A549 (cell line): Measurements from ENCODE around the gene AFMID. TPM values are rescaled to one million over a fixed set of nuclear protein-coding genes. Genes with fewer than 3 reads are reported as not detected.

ENCODE experiments used
- ATAC-seq, 2 experiments: fragments of 200-7000 bp in 1 of 2; fragments of >200 bp in 1 of 2; cut with Nextera tagmentation in 1 of 2; cut with Tn5 transposase in 1 of 2; 3 replicates each; pipeline versions ENCODE4 v1.8.0 to v1.9.1; 2018 to 2020; ENCODE audit warnings: mild to moderate bottlenecking in 1 of 2, moderate library complexity in 1 of 2
- CTCF ChIA-PET: fragments of 300-600 bp; sonication (Branson Sonifier 250); formaldehyde crosslinking; extraction: SDS; loops from one replicate; lab custom pipeline; 2021; ENCODE audit warnings: antibody characterized with exemption, inconsistent platforms; lab: Yijun Ruan, JAX
- POLR2A ChIA-PET: fragments of 350-600 bp; formaldehyde crosslinking; extraction: SDS; loops from one replicate; lab custom pipeline; 2021; ENCODE audit warnings: antibody characterized with exemption, inconsistent platforms; lab: Yijun Ruan, JAX
- DNase-seq, 2 experiments: peaks; one replicate each; pipeline versions ENCODE4 v3.0.0 to v3.0.0-alpha.2; 2011 to 2016; ENCODE audit warnings: low read depth in 1 of 2, low spot score in 1 of 2
- FAIRE-seq: peaks from 2 replicates; lab custom pipeline; 2011; peaks lifted over from hg19 to GRCh38; lab: Jason Lieb, UNC
- H3K27ac ChIP-seq, 2 experiments: fragments of >200 bp; sonication (Bioruptor Twin); formaldehyde crosslinking; 3 replicates each; pipeline ENCODE4 v1.5.1; 2016 to 2017
- H3K4me1 ChIP-seq: fragments of >200 bp; sonication (Bioruptor Twin); formaldehyde crosslinking; 3 replicates; pipeline ENCODE4 v1.6.1; 2016
- H3K4me2 ChIP-seq: fragments of >200 bp; sonication (Bioruptor Twin); formaldehyde crosslinking; 3 replicates; pipeline ENCODE4 v1.6.1; 2016
- H3K4me3 ChIP-seq: fragments of >200 bp; sonication (Bioruptor Twin); formaldehyde crosslinking; 3 replicates; pipeline ENCODE4 v1.5.1; 2016
- H3K9me3 ChIP-seq: fragments of >200 bp; sonication (Bioruptor Twin); formaldehyde crosslinking; 3 replicates; pipeline ENCODE4 v1.6.1; 2016
- CBX2 ChIP-seq: fragments of 200-600 bp; sonication (generic); IDR thresholded peaks from 2 replicates; pipeline ENCODE4 v1.6.1; 2016; ENCODE audit warnings: low read depth, mild to moderate bottlenecking, borderline replicate concordance
- CEBPB ChIP-seq, 2 experiments: fragments of >200 bp in 1 of 2; sonication (Bioruptor Twin) in 1 of 2; formaldehyde crosslinking in 1 of 2; IDR thresholded peaks; 2 replicates each; pipeline ENCODE4 v1.6.1; 2012 to 2016
- CHD2 ChIP-seq: fragments of 150-350 bp; IDR thresholded peaks from 2 replicates; pipeline ENCODE4 v1.6.1; 2014; ENCODE audit warnings: low read length; ENCODE audit not compliant: partially characterized antibody
- FOSB ChIP-seq: fragments of 250-450 bp; sonication (Bioruptor Pico); IDR thresholded peaks from 2 replicates; pipeline ENCODE4 v1.5.0; 2020; ENCODE audit warnings: mild to moderate bottlenecking, moderate library complexity
- FOSL2 ChIP-seq, 2 experiments: fragments of 450-650 bp in 1 of 2; fragments of >200 bp in 1 of 2; sonication (Bioruptor Twin) in 1 of 2; formaldehyde crosslinking; IDR thresholded peaks; 2 replicates each; pipeline versions ENCODE4 v1.5.0 to v1.6.1; 2016 to 2020; ENCODE audit warnings: mild to moderate bottlenecking in 1 of 2, moderate library complexity in 1 of 2
- FOXS1 ChIP-seq: fragments of 250-450 bp; sonication (Bioruptor Pico); IDR thresholded peaks from 2 replicates; pipeline ENCODE4 v1.5.0; 2020; ENCODE audit warnings: mild to moderate bottlenecking, moderate library complexity
- HEYL ChIP-seq: fragments of 250-450 bp; sonication (Bioruptor Pico); IDR thresholded peaks from 2 replicates; pipeline ENCODE4 v1.8.0; 2021; ENCODE audit warnings: mild to moderate bottlenecking, moderate library complexity
- HOXB5 ChIP-seq: fragments of 250-450 bp; sonication (Bioruptor Pico); IDR thresholded peaks from 2 replicates; pipeline ENCODE4 v1.5.0; 2020; ENCODE audit warnings: mild to moderate bottlenecking, moderate library complexity
- JUNB ChIP-seq: fragments of >200 bp; sonication (Bioruptor Twin); formaldehyde crosslinking; IDR thresholded peaks from 2 replicates; pipeline ENCODE4 v1.6.1; 2016
- KDM1A ChIP-seq: fragments of 200-600 bp; sonication (generic); IDR thresholded peaks from 2 replicates; pipeline ENCODE4 v1.6.1; 2016; ENCODE audit warnings: low read depth, mild to moderate bottlenecking
- KDM5A ChIP-seq: fragments of 200-600 bp; sonication (generic); IDR thresholded peaks from 2 replicates; pipeline ENCODE4 v1.6.1; 2016; ENCODE audit warnings: antibody characterized with exemption, mild to moderate bottlenecking
- MAZ ChIP-seq: fragments of 150-350 bp; IDR thresholded peaks from 2 replicates; pipeline ENCODE4 v1.6.1; 2014; ENCODE audit warnings: antibody characterized with exemption, low read depth, low read length, borderline replicate concordance
- MYC ChIP-seq: IDR thresholded peaks from 2 replicates; pipeline ENCODE4 v1.6.1; 2012; ENCODE audit warnings: mild to moderate bottlenecking, inconsistent platforms, low read length, improper control_type of control experiment, borderline replicate concordance
- POLR2A ChIP-seq: IDR thresholded peaks from 2 replicates; pipeline ENCODE4 v1.6.1; 2012; ENCODE audit warnings: mild to moderate bottlenecking, low read length
- POLR2AphosphoS2 ChIP-seq: conservative IDR thresholded peaks from 2 replicates; pipeline ENCODE4 v1.6.1; 2012; ENCODE audit warnings: low read length, improper control_type of control experiment, inconsistent platforms
- RAD21 ChIP-seq, 2 experiments: fragments of >200 bp in 1 of 2; sonication (Bioruptor Twin) in 1 of 2; formaldehyde crosslinking in 1 of 2; IDR thresholded peaks in 1 of 2; conservative IDR thresholded peaks in 1 of 2; 2 replicates in 1 of 2; 3 replicates in 1 of 2; pipeline ENCODE4 v1.6.1; 2012 to 2018; ENCODE audit warnings: inconsistent platforms in 1 of 2
- RFX5 ChIP-seq: fragments of 450-650 bp; IDR thresholded peaks from 2 replicates; pipeline ENCODE4 v1.7.1; 2014; ENCODE audit warnings: antibody characterized with exemption, mild to moderate bottlenecking, moderate library complexity
- RNF2 ChIP-seq: fragments of 200-600 bp; sonication (generic); IDR thresholded peaks from 2 replicates; pipeline ENCODE4 v1.6.1; 2016; ENCODE audit warnings: low read depth, mild to moderate bottlenecking, antibody characterized with exemption, moderate library complexity, borderline replicate concordance
- SMC3 ChIP-seq: fragments of >200 bp; sonication (Bioruptor Twin); formaldehyde crosslinking; IDR thresholded peaks from 3 replicates; pipeline ENCODE4 v1.6.1; 2018; ENCODE audit warnings: inconsistent platforms
- TFCP2L1 ChIP-seq: fragments of 250-450 bp; sonication (Bioruptor Pico); IDR thresholded peaks from 2 replicates; pipeline ENCODE4 v1.5.0; 2021; ENCODE audit warnings: mild to moderate bottlenecking
- ZNF302 ChIP-seq: fragments of 250-450 bp; sonication (Bioruptor Pico); IDR thresholded peaks from 2 replicates; pipeline ENCODE4 v1.9.0; 2021; ENCODE audit warnings: inconsistent platforms, mild to moderate bottlenecking, moderate library complexity
- WGBS: methylation state at CpG from one replicate; pipeline ENCODE4 v1.1.6; 2017; ENCODE audit errors: missing lambda C conversion rate; 5-methylcytosine and 5-hydroxymethylcytosine counted together
- polyA plus RNA-seq, 4 experiments: library from polyadenylated mRNA; depleted of rRNA in 3 of 4; stranded (reverse); fragments of >200 nt; fragmentation: RNase III in 1 of 4; extraction: RNeasy Plus Mini Kit Qiagen cat#74134 plus additional on column Dnase treatment in 1 of 4; gene quantifications; 2 replicates in 3 of 4; 3 replicates in 1 of 4; pipeline ENCODE4 v1.2.3, GENCODE V29; 2011 to 2017
- TF ChIP-seq, protein P1 (sequence below): fragments of >200 bp; sonication (Bioruptor Twin); formaldehyde crosslinking; IDR thresholded peaks from 2 replicates; pipeline ENCODE4 v1.6.1; 2016
- TF ChIP-seq, protein P2 (sequence below): IDR thresholded peaks from 2 replicates; pipeline ENCODE4 v1.6.1; 2012
- TF ChIP-seq, protein P3 (sequence below): fragments of 450-650 bp; IDR thresholded peaks from 2 replicates; pipeline ENCODE4 v1.6.1; 2014; ENCODE audit warnings: antibody characterized with exemption
- TF ChIP-seq, protein P4 (sequence below): fragments of >200 bp; sonication (Bioruptor Twin); formaldehyde crosslinking; IDR thresholded peaks from 3 replicates; pipeline ENCODE4 v1.5.1; 2016
- TF ChIP-seq, protein P5 (sequence below): fragments of 150-350 bp; IDR thresholded peaks from 2 replicates; pipeline ENCODE4 v1.6.1; 2014; ENCODE audit warnings: low read depth, mild to moderate bottlenecking, low read length
- TF ChIP-seq, protein P6 (sequence below): IDR thresholded peaks from 2 replicates; pipeline ENCODE4 v1.6.1; 2012; ENCODE audit warnings: low read depth, borderline replicate concordance

AFMID gene
- polyA plus RNA-seq, 2 of the 4 experiments (the other 2 are of a cell fraction), result 33.4 to 43.4 TPM

DNA sequence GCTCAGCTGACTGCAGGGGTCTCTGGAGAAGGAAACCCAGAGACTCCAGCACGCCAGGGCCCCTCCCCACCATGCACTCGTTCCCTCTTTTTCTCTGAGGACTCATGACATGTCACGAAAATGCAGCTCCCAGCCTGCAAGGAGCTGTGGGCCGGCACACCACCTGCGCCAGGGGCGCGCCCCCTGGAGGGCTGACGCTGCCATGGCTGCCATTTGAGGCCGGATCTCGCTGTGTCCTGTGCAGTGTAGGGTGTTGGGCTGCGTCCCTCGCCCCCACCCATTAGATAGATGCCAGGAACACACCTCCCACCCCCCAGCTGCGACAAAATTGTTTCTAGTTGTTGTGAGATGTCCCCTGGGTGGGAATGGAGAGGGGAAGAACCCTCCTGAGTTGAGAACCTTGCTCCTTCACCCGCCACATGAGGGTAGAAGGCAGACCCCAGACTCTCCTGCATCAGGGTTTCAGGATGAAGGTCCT is 10.6 kb upstream of the AFMID start:
- no peaks in the 10 kb centered on the region for H3K9me3 ChIP-seq
- ATAC-seq (peak; percentile 75 to 81), DNase-seq (peak; percentile 76 to 86), FAIRE-seq (no peak)
- TF ChIP-seq, protein P1, sequence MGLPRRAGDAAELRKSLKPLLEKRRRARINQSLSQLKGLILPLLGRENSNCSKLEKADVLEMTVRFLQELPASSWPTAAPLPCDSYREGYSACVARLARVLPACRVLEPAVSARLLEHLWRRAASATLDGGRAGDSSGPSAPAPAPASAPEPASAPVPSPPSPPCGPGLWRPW, result no peak
- TF ChIP-seq SMC3, result peak; percentile 92
- TF ChIP-seq KDM5A, result no peak
- no peak for TF ChIP-seq FOXS1
- TF ChIP-seq, protein P2, sequence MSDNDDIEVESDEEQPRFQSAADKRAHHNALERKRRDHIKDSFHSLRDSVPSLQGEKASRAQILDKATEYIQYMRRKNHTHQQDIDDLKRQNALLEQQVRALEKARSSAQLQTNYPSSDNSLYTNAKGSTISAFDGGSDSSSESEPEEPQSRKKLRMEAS, result peak; percentile 61
- no peak for TF ChIP-seq HOXB5 (CRISPR knock-in tag)
- no peak for TF ChIP-seq CBX2
- TF ChIP-seq KDM1A, result no peak
- no peak for TF ChIP-seq FOSB (CRISPR knock-in tag)
- no peak for TF ChIP-seq ZNF302 (CRISPR knock-in tag)
- TF ChIP-seq POLR2AphosphoS2, result peak; percentile 69; the same call in 1 of the 2 replicates
- TF ChIP-seq RAD21 (conservative IDR thresholded peaks at IDR 0.05 in 1 of 2, IDR thresholded peaks at IDR 0.05 in 1 of 2), result peak; percentile 73 to 82
- TF ChIP-seq RFX5, result no peak
- no peak for TF ChIP-seq MAZ
- TF ChIP-seq FOSL2 (IDR thresholded peaks at IDR 0.05), result no peak
- TF ChIP-seq FOSL2 (CRISPR knock-in tag; IDR thresholded peaks at IDR 0.05), result 0 out of 2 replicates have a peak, but pooled peaks have one; percentile 2
- TF ChIP-seq, protein P3, sequence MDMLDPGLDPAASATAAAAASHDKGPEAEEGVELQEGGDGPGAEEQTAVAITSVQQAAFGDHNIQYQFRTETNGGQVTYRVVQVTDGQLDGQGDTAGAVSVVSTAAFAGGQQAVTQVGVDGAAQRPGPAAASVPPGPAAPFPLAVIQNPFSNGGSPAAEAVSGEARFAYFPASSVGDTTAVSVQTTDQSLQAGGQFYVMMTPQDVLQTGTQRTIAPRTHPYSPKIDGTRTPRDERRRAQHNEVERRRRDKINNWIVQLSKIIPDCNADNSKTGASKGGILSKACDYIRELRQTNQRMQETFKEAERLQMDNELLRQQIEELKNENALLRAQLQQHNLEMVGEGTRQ, result no peak
- no peak for TF ChIP-seq JUNB
- peak; percentile 61; the same call in 1 of the 2 replicates for TF ChIP-seq TFCP2L1
- no peak for TF ChIP-seq CHD2
- TF ChIP-seq, protein P4, sequence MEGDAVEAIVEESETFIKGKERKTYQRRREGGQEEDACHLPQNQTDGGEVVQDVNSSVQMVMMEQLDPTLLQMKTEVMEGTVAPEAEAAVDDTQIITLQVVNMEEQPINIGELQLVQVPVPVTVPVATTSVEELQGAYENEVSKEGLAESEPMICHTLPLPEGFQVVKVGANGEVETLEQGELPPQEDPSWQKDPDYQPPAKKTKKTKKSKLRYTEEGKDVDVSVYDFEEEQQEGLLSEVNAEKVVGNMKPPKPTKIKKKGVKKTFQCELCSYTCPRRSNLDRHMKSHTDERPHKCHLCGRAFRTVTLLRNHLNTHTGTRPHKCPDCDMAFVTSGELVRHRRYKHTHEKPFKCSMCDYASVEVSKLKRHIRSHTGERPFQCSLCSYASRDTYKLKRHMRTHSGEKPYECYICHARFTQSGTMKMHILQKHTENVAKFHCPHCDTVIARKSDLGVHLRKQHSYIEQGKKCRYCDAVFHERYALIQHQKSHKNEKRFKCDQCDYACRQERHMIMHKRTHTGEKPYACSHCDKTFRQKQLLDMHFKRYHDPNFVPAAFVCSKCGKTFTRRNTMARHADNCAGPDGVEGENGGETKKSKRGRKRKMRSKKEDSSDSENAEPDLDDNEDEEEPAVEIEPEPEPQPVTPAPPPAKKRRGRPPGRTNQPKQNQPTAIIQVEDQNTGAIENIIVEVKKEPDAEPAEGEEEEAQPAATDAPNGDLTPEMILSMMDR, result peak; percentile 94
- 0 out of 3 replicates have a peak overlapping the region, but pooled peaks have one; percentile 3 for H3K4me2 ChIP-seq
- POLR2A ChIA-PET, result interaction anchor here (0.5 to 2.6 kb wide), 6 partner anchors 11 to 92 kb away, joined by 3 to 7 read pairs (median 4); partner anchors contain the start of genes AFMID and TK1
- peak overlapping the region in 1 of 2 experiments; percentile 34; a peak in 1 of 6 replicates for H3K27ac ChIP-seq
- CTCF ChIA-PET, result interaction anchor here (0.6 to 13.2 kb wide), 51 partner anchors 9 to 891 kb away, joined by 3 to 295 read pairs (median 5); partner anchors contain the start of genes AFMID, C17orf99, TK1 and TMC8
- H3K4me3 ChIP-seq, result no peak overlapping the region
- H3K4me1 ChIP-seq, result peaks cover 30% of the 10 kb centered on the region
- WGBS, result 27% methylated on average over 14 of the region's 14 CpGs

DNA sequence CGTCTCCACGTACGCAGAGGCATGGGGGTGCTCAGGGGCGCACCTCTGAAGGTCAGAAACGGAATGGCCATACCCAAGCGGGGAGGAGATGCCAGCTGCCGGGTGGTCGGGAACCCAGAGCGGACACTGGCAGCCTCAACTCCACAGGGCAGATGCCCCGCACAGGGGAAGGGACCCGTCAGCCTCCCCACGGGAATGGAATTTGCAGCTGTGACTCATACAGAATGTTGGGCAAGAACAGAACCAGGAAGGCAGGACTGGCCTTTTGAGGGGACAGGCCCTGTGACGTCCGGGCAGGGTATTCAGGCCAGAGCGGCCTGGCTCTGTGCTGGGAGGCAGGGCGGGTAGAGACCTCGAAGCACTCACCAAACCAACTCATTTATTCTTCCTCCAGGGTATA is 7.8 kb upstream of the AFMID start:
- TF ChIP-seq POLR2A (no peak), CEBPB (IDR thresholded peaks at IDR 0.05) (peak in 1 of 2 experiments; percentile 71; a peak in 3 of 4 replicates), MYC (no peak), HEYL (no peak), FOSL2 (IDR thresholded peaks at IDR 0.05) (no peak), FOSL2 (CRISPR knock-in tag; IDR thresholded peaks at IDR 0.05) (peak; percentile 70), RNF2 (no peak)
- TF ChIP-seq, protein P5, sequence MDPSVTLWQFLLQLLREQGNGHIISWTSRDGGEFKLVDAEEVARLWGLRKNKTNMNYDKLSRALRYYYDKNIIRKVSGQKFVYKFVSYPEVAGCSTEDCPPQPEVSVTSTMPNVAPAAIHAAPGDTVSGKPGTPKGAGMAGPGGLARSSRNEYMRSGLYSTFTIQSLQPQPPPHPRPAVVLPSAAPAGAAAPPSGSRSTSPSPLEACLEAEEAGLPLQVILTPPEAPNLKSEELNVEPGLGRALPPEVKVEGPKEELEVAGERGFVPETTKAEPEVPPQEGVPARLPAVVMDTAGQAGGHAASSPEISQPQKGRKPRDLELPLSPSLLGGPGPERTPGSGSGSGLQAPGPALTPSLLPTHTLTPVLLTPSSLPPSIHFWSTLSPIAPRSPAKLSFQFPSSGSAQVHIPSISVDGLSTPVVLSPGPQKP, result no peak
- TF ChIP-seq, protein P6, sequence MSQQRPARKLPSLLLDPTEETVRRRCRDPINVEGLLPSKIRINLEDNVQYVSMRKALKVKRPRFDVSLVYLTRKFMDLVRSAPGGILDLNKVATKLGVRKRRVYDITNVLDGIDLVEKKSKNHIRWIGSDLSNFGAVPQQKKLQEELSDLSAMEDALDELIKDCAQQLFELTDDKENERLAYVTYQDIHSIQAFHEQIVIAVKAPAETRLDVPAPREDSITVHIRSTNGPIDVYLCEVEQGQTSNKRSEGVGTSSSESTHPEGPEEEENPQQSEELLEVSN, result no peak
- 78% methylated on average over 17 of the region's 17 CpGs for WGBS
- peaks cover 20% of the 10 kb centered on the region for H3K4me1 ChIP-seq
- no peak for DNase-seq
- ChIA-PET CTCF (interaction anchor here (1.8 to 13.2 kb wide), 5 partner anchors 6 to 95 kb away, joined by 7 to 295 read pairs (median 105); partner anchors contain the start of genes AFMID, C17orf99, SYNGR2 and TK1), POLR2A (no interaction called here)
- no peaks in the 10 kb centered on the region for H3K9me3 ChIP-seq
- H3K4me2 ChIP-seq, result no peak overlapping the region
- no peak for FAIRE-seq
- ATAC-seq, result peak; percentile 10; a peak in 3 of 6 replicates
- peak overlapping the region in 1 of 2 experiments; percentile 48; a peak in 2 of 6 replicates for H3K27ac ChIP-seq
- no peak overlapping the region for H3K4me3 ChIP-seq
